ENCODE data around the gene NLGN4Y. TPM values are rescaled to one million over a fixed set of nuclear protein-coding genes. Genes with fewer than 3 reads are reported as not detected.

NLGN4Y gene
- total and polyA plus RNA-seq, 2 experiments from 2014 or later = 10.9 to 73.6 TPM

DNA sequence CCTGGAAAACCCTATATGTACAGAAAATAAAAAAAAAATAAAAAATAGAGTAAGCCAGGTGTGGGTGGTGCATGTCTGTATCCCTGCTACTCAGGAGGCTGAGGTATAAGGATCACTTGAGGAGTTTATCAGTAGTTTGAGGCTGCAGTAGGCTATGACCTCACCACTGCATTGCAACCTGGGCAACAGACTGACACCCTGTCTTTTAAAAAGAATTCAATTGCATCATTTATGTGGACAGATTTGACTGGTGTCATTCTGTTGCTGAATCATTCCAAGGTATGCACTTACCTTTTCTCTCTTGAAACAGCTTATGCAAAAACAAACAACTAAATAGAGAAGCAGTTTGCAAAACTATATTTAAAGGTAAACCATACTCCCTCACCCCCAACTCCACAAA, 12.4 kb downstream of the NLGN4Y start:
- peaks cover 7% of the 10 kb centered on the region; the same call in 2 of the 3 replicates for H3K9me3 Mint-ChIP-seq
- Histone ChIP-seq H3K4me2 (no peak overlapping the region), H3K79me2 (replicated peaks; ENCODE audit: insufficient read depth) (peaks cover 94% of the 10 kb centered on the region), H2AFZ (no peak overlapping the region), H3K27me3 (ENCODE audit: insufficient read depth) (no peaks in the 10 kb centered on the region), H3K27ac (ENCODE audit: low read depth) (no peak overlapping the region), H3F3A (replicated peaks; ENCODE audit: low read depth) (no peaks in the 10 kb centered on the region), H4K20me1 (replicated peaks; ENCODE audit: insufficient read depth) (peaks cover 17% of the 10 kb centered on the region), H3K9me2 (ENCODE audit: insufficient read depth) (no peaks in the 10 kb centered on the region), H3K4me1 (ENCODE audit: insufficient read depth) (peaks cover 18% of the 10 kb centered on the region; the same call in 1 of the 2 replicates), H3K4me3 (no peak overlapping the region), H3K36me3 (ENCODE audit: insufficient read depth) (no peaks in the 10 kb centered on the region)
- TF ChIP-seq REST (IDR thresholded peaks at IDR 0.05; ENCODE audit: unreplicated experiment) (no peak), ZNF331 (CRISPR knock-in tag; IDR thresholded peaks at IDR 0.05; ENCODE audit: low read depth) (no peak), ETS1 (IDR thresholded peaks at IDR 0.05) (no peak), STAT1 (IDR thresholded peaks at IDR 0.05; ENCODE audit: unreplicated experiment) (no peak), ZNF114 (CRISPR knock-in tag; IDR thresholded peaks at IDR 0.05) (no peak), EZH2 (IDR thresholded peaks at IDR 0.05; ENCODE audit: low read depth, unreplicated experiment) (no peak), EZH2phosphoT487 (IDR thresholded peaks at IDR 0.05; ENCODE audit: unreplicated experiment) (no peak), POLR2AphosphoS5 (IDR thresholded peaks at IDR 0.05; ENCODE audit: low read depth) (no peak), JUNB (IDR thresholded peaks at IDR 0.05; ENCODE audit: unreplicated experiment) (no peak), CREB1 (CRISPR knock-in tag; IDR thresholded peaks at IDR 0.05; ENCODE audit: low read depth) (no peak), NANOG (IDR thresholded peaks at IDR 0.05; ENCODE audit: borderline replicate concordance) (no peak)
- TF ChIP-seq, protein P1, sequence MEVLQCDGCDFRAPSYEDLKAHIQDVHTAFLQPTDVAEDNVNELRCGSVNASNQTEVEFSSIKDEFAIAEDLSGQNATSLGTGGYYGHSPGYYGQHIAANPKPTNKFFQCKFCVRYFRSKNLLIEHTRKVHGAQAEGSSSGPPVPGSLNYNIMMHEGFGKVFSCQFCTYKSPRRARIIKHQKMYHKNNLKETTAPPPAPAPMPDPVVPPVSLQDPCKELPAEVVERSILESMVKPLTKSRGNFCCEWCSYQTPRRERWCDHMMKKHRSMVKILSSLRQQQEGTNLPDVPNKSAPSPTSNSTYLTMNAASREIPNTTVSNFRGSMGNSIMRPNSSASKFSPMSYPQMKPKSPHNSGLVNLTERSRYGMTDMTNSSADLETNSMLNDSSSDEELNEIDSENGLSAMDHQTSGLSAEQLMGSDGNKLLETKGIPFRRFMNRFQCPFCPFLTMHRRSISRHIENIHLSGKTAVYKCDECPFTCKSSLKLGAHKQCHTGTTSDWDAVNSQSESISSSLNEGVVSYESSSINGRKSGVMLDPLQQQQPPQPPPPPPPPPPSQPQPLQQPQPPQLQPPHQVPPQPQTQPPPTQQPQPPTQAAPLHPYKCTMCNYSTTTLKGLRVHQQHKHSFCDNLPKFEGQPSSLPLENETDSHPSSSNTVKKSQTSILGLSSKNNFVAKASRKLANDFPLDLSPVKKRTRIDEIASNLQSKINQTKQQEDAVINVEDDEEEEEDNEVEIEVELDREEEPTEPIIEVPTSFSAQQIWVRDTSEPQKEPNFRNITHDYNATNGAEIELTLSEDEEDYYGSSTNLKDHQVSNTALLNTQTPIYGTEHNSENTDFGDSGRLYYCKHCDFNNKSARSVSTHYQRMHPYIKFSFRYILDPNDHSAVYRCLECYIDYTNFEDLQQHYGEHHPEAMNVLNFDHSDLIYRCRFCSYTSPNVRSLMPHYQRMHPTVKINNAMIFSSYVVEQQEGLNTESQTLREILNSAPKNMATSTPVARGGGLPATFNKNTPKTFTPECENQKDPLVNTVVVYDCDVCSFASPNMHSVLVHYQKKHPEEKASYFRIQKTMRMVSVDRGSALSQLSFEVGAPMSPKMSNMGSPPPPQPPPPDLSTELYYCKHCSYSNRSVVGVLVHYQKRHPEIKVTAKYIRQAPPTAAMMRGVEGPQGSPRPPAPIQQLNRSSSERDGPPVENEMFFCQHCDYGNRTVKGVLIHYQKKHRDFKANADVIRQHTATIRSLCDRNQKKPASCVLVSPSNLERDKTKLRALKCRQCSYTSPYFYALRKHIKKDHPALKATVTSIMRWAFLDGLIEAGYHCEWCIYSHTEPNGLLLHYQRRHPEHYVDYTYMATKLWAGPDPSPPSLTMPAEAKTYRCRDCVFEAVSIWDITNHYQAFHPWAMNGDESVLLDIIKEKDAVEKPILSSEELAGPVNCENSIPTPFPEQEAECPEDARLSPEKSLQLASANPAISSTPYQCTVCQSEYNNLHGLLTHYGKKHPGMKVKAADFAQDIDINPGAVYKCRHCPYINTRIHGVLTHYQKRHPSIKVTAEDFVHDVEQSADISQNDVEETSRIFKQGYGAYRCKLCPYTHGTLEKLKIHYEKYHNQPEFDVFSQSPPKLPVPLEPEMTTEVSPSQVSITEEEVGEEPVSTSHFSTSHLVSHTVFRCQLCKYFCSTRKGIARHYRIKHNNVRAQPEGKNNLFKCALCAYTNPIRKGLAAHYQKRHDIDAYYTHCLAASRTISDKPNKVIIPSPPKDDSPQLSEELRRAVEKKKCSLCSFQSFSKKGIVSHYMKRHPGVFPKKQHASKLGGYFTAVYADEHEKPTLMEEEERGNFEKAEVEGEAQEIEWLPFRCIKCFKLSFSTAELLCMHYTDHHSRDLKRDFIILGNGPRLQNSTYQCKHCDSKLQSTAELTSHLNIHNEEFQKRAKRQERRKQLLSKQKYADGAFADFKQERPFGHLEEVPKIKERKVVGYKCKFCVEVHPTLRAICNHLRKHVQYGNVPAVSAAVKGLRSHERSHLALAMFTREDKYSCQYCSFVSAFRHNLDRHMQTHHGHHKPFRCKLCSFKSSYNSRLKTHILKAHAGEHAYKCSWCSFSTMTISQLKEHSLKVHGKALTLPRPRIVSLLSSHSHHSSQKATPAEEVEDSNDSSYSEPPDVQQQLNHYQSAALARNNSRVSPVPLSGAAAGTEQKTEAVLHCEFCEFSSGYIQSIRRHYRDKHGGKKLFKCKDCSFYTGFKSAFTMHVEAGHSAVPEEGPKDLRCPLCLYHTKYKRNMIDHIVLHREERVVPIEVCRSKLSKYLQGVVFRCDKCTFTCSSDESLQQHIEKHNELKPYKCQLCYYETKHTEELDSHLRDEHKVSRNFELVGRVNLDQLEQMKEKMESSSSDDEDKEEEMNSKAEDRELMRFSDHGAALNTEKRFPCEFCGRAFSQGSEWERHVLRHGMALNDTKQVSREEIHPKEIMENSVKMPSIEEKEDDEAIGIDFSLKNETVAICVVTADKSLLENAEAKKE (CRISPR knock-in tag; IDR thresholded peaks at IDR 0.05) = no peak
- TF ChIP-seq, protein P2, sequence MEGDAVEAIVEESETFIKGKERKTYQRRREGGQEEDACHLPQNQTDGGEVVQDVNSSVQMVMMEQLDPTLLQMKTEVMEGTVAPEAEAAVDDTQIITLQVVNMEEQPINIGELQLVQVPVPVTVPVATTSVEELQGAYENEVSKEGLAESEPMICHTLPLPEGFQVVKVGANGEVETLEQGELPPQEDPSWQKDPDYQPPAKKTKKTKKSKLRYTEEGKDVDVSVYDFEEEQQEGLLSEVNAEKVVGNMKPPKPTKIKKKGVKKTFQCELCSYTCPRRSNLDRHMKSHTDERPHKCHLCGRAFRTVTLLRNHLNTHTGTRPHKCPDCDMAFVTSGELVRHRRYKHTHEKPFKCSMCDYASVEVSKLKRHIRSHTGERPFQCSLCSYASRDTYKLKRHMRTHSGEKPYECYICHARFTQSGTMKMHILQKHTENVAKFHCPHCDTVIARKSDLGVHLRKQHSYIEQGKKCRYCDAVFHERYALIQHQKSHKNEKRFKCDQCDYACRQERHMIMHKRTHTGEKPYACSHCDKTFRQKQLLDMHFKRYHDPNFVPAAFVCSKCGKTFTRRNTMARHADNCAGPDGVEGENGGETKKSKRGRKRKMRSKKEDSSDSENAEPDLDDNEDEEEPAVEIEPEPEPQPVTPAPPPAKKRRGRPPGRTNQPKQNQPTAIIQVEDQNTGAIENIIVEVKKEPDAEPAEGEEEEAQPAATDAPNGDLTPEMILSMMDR (conservative IDR thresholded peaks at IDR 0.05; ENCODE audit: low read depth in 2 of 2) = no peak
- H3K4me3 Mint-ChIP-seq = no peak overlapping the region
- ATAC-seq (no peak), DNase-seq (ENCODE audit: low spot score) (no peak)
- H3K27me3 Mint-ChIP-seq (ENCODE audit: insufficient read depth, low read depth, poor library complexity) = no peaks in the 10 kb centered on the region
- H3K4me1 Mint-ChIP-seq = peaks cover 17% of the 10 kb centered on the region
- no peak overlapping the region for H3K27ac Mint-ChIP-seq
- H3K36me3 Mint-ChIP-seq (ENCODE audit: low read depth) = peaks cover 40% of the 10 kb centered on the region
